HT1080 (cell line): ENCODE data around the gene SLC30A9. TPM values are rescaled to one million over a fixed set of nuclear protein-coding genes. Genes with fewer than 3 reads are reported as not detected.

Experiments
- DNase-seq: peaks from one replicate; pipeline ENCODE4 v3.0.0-alpha.2; 2015; ENCODE audit warnings: low read depth
- total RNA-seq: library from RNA; depleted of rRNA; stranded (reverse); fragments of >200 nt; shearing (Covaris generic); gene quantifications from 2 replicates; pipeline ENCODE4 v1.2.3, GENCODE V29; 2014; rRNA removed

Gene SLC30A9
- total RNA-seq, 1 experiment from 2014 or later = 84.8 TPM

DNA sequence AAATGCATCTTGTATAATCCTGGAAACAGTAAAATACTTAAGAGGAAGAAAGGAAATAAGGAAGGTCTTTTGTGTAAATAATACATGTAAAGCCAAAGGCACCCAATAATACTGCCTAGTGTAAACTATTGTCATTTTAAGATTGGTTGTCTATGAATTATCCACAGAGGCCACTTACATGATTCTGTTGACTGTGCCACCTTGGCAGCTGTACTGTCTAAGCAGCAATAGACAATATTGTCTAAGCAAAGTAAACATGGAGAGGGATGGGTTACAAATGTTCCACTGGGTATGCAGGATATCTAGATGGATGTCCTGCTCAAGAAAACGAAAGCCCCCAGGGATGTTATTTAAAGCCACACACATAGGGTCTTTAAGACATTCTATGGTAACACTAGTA is 142.7 kb downstream of the SLC30A9 start:
- no peak for DNase-seq

- DNase-seq = no peak
Measured at GRCh38 chr4:42136371-42136770, 146.0 kb downstream of the SLC30A9 start.

Other genes with a start within 250 kb of the SLC30A9 start
- gene PHOX2B, start 241.8 kb upstream of the SLC30A9 start, total RNA-seq = not detected in 2 replicates
- gene TMEM33, start 55.1 kb upstream of the SLC30A9 start, total RNA-seq = 113 and 161 TPM in 2 replicates
- 0.19 and 0.33 TPM in 2 replicates for gene DCAF4L1, start 8.8 kb upstream of the SLC30A9 start, total RNA-seq
- 0.57 and 1.2 TPM in 2 replicates for gene BEND4, start 162.1 kb downstream of the SLC30A9 start, total RNA-seq